Measurements from ENCODE around the gene FAM186B.

GRCh38 chr12:49635656-49636055 is 30.2 kb upstream of the FAM186B start:
- no peak for TF ChIP-seq CTCF (IDR thresholded peaks at IDR 0.05)
- no peak for TF ChIP-seq POLR2A (IDR thresholded peaks at IDR 0.05)

All from Peyer's patch (tissue), 4 donors.